GM13977 (cell line): ENCODE results near the gene DENND4B.
A peak's percentile ranks its signal among the peaks of the same experiment; 100 is the strongest.
"Not testable (repeated sequence)": the region's sequence is repeated elsewhere in the genome, so short reads cannot be mapped to it uniquely, and the experiment has no call there.

Source experiments
- DNase-seq: peaks from one replicate; pipeline ENCODE4 v3.0.0; 2012; ENCODE audit warnings: low spot score
- CTCF ChIP-seq: IDR thresholded peaks from 2 replicates; pipeline ENCODE4 v1.5.1; 2012; ENCODE audit warnings: mild to moderate bottlenecking, control low read depth; ENCODE audit not compliant: insufficient read depth; ENCODE audit errors: extremely low read depth, missing control alignments
- in situ Hi-C: fragments of 300-500 bp; cut with MboI; formaldehyde crosslinking; loops from one replicate; pipeline ENCODE4 v1.12.0; 2022; ENCODE audit warnings: low sequenced_read_pairs, low pct_unique_long_range_greater_than_20kb, mixed read lengths, inconsistent platforms; ENCODE audit not compliant: unreplicated experiment

The DENND4B gene

GRCh38 chr1:153990468-153991150 is 44.1 kb upstream of the DENND4B start, which contains the start of gene RPS27:
Gene RPS27 (plus strand): TSS chr1:153990762. CDS start chr1:153990797, 35 bp downstream.
- in situ Hi-C loops = loop anchor here (25.0 kb wide), 1 partner anchor 478 kb away; no protein-coding TSS in a partner anchor
- TF ChIP-seq CTCF = no peak
- peak; percentile 95 for DNase-seq

GRCh38 chr1:153987621-153988020 is 41.1 kb upstream of the DENND4B start:
- DNase-seq = no peak
- no peak for TF ChIP-seq CTCF
- in situ Hi-C loops = loop anchor here (10.0 to 25.0 kb wide), 2 partner anchors 313 to 475 kb away; partner anchors contain the start of genes ILF2 and NPR1

GRCh38 chr1:153985941-153986761 is 39.6 kb upstream of the DENND4B start, which contains the start of gene RAB13:
Gene RAB13 (minus strand): TSS chr1:153986339. CDS start chr1:153986236, 103 bp downstream.
- in situ Hi-C loops = loop anchor here (10.0 to 25.0 kb wide), 2 partner anchors 311 to 474 kb away; partner anchors contain the start of genes ILF2 and NPR1
- no peak for TF ChIP-seq CTCF
- DNase-seq = peak; percentile 56

GRCh38 chr1:153985341-153985912 is 38.9 kb upstream of the DENND4B start:
- DNase-seq = peak; percentile 46
- in situ Hi-C loops = loop anchor here (10.0 to 25.0 kb wide), 2 partner anchors 311 to 473 kb away; partner anchors contain the start of genes ILF2 and NPR1
- no peak for TF ChIP-seq CTCF

- in situ Hi-C loops = loop anchor here (5.0 to 25.0 kb wide), 3 partner anchors 187 to 472 kb away; partner anchors contain the start of genes ILF2 and NPR1
- no peak for DNase-seq
- no peak for TF ChIP-seq CTCF
These were observed 37.8 kb upstream of the DENND4B start for GRCh38 chr1:153984123-153984894.

- in situ Hi-C loops = loop anchor here (5.0 to 25.0 kb wide), 3 partner anchors 184 to 469 kb away; partner anchors contain the start of genes ILF2 and NPR1
- not testable (repeated sequence) for DNase-seq
These were observed 35.2 kb upstream of the DENND4B start for GRCh38 chr1:153981735-153982134.

- in situ Hi-C loops = loop anchor here (25.0 kb wide), 1 partner anchor 467 kb away; no protein-coding TSS in a partner anchor
- DNase-seq = not testable (repeated sequence)
These were observed 32.6 kb upstream of the DENND4B start for GRCh38 chr1:153979091-153979490.
